HK-2 (cell line): ENCODE measurements around the gene IPMK.
A peak's percentile ranks its signal among the peaks of the same experiment; 100 is the strongest.

Experiments
- DNase-seq: peaks from one replicate; pipeline ENCODE4 v3.0.0-alpha.2; 2018; ENCODE audit not compliant: unreplicated experiment

Gene IPMK

GRCh38 chr10:58153751-58154150 is 113.9 kb downstream of the IPMK start:
- no peak for DNase-seq

GRCh38 chr10:58152673-58153263 is 114.9 kb downstream of the IPMK start:
- DNase-seq = peak; percentile 51

GRCh38 chr10:58150290-58150689 is 117.4 kb downstream of the IPMK start:
- no peak for DNase-seq

GRCh38 chr10:58143944-58144343 is 123.8 kb downstream of the IPMK start:
- DNase-seq = peak; percentile 7
